Smooth muscle cell (in vitro differentiated cells): ENCODE data around the gene NFX1. TPM values are rescaled to one million over a fixed set of nuclear protein-coding genes. Genes with fewer than 3 reads are reported as not detected.

ENCODE experiments used
- DNase-seq: peaks from one replicate; lab custom pipeline; 2025; ENCODE audit not compliant: unreplicated experiment; lab: John Stamatoyannopoulos, UW
- H2AFZ ChIP-seq: fragments of 200-600 bp; sonication (generic); 2 replicates; pipeline ENCODE4 v1.6.0; 2016; ENCODE audit warnings: antibody characterized with exemption, low read depth, mild to moderate bottlenecking
- H3F3A ChIP-seq: fragments of 200-600 bp; sonication (generic); 2 replicates; pipeline ENCODE4 v1.6.0; 2017; ENCODE audit warnings: antibody characterized with exemption, low read depth
- H3K27ac ChIP-seq: fragments of 200-600 bp; sonication (generic); 2 replicates; pipeline ENCODE4 v1.5.1; 2016; ENCODE audit warnings: low read depth, mild to moderate bottlenecking
- H3K27me3 ChIP-seq: fragments of 200-600 bp; sonication (generic); 2 replicates; pipeline ENCODE4 v1.6.1; 2016; ENCODE audit warnings: low read depth, mild to moderate bottlenecking
- H3K36me3 ChIP-seq: fragments of 200-600 bp; sonication (generic); 2 replicates; pipeline ENCODE4 v1.5.1; 2016; ENCODE audit warnings: low read depth
- H3K4me1 ChIP-seq: fragments of 200-600 bp; sonication (generic); 2 replicates; pipeline ENCODE4 v1.5.1; 2016; ENCODE audit warnings: low read depth
- H3K4me2 ChIP-seq: fragments of 200-600 bp; sonication (generic); 2 replicates; pipeline ENCODE4 v1.6.0; 2016; ENCODE audit warnings: mild to moderate bottlenecking
- H3K4me3 ChIP-seq: fragments of 200-600 bp; sonication (generic); 2 replicates; pipeline ENCODE4 v1.5.1; 2016; ENCODE audit warnings: mild to moderate bottlenecking
- H3K79me2 ChIP-seq: fragments of 200-600 bp; sonication (generic); 2 replicates; pipeline ENCODE4 v1.6.0; 2016; ENCODE audit warnings: low read depth, mild to moderate bottlenecking
- H3K9ac ChIP-seq: fragments of 200-600 bp; sonication (generic); 2 replicates; pipeline ENCODE4 v1.6.0; 2016; ENCODE audit warnings: low read depth
- H3K9me3 ChIP-seq: fragments of 200-600 bp; sonication (generic); replicated peaks from 2 replicates; pipeline ENCODE4 v1.5.1; 2016; ENCODE audit warnings: low read depth
- H4K20me1 ChIP-seq: fragments of 200-600 bp; sonication (generic); 2 replicates; pipeline ENCODE4 v1.6.0; 2016; ENCODE audit warnings: low read depth
- WGBS: methylation state at CpG from one replicate; pipeline ENCODE4 v1.1.7; 2016; ENCODE audit warnings: low lambda C conversion rate; 5-methylcytosine and 5-hydroxymethylcytosine counted together
- polyA plus RNA-seq: library from polyadenylated mRNA; unstranded; fragments of >200 nt; fragmentation: Nextera tagmentation; extraction: Ambion mirVana; gene quantifications from 2 replicates; pipeline ENCODE4 v1.2.1, GENCODE V29; 2016
- total RNA-seq: library from RNA; depleted of rRNA; stranded (reverse); fragments of >200 nt; gene quantifications from 2 replicates; pipeline ENCODE4 v1.2.3, GENCODE V29; 2014
- TF ChIP-seq, protein P1 (sequence below): fragments of 200-600 bp; sonication (generic); IDR thresholded peaks from 2 replicates; pipeline ENCODE4 v1.5.1; 2017; ENCODE audit warnings: borderline replicate concordance, mild to moderate bottlenecking, antibody characterized with exemption; ENCODE audit not compliant: insufficient read depth, poor library complexity, severe bottlenecking

Gene NFX1
- total and polyA plus RNA-seq, 2 experiments from 2014 or later: 19.3 to 22.8 TPM

DNA sequence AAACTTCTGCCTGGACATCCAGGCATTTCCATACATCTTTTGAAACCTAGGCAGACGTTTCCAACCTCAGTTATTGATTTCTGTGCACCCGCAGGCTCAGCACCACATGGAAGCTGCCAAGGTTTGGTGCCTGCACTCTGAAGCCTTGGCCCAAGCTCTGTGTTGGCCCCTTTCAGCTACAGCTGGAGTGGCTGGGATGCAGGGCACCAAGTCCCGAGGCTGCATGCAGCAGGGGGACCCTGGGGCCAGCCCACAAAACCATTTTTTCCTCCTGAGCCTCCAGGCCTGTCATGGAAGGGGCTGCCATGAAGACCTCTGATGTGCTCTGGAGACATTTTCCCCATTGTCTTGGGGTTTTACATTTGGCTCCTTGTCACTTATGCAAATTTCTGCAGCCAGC lies 49.9 kb downstream of the NFX1 start:
- Histone ChIP-seq H3K9me3 (no peaks in the 10 kb centered on the region), H3K4me1 (no peaks in the 10 kb centered on the region), H3K79me2 (no peaks in the 10 kb centered on the region), H3K4me3 (no peak overlapping the region), H3K4me2 (no peak overlapping the region), H2AFZ (no peak overlapping the region), H3K9ac (no peak overlapping the region), H3K27ac (no peak overlapping the region), H3F3A (no peaks in the 10 kb centered on the region), H4K20me1 (no peaks in the 10 kb centered on the region), H3K36me3 (peaks cover 38% of the 10 kb centered on the region), H3K27me3 (no peaks in the 10 kb centered on the region)
- WGBS: 94% methylated on average over 3 of the region's 3 CpGs
- TF ChIP-seq, protein P1, sequence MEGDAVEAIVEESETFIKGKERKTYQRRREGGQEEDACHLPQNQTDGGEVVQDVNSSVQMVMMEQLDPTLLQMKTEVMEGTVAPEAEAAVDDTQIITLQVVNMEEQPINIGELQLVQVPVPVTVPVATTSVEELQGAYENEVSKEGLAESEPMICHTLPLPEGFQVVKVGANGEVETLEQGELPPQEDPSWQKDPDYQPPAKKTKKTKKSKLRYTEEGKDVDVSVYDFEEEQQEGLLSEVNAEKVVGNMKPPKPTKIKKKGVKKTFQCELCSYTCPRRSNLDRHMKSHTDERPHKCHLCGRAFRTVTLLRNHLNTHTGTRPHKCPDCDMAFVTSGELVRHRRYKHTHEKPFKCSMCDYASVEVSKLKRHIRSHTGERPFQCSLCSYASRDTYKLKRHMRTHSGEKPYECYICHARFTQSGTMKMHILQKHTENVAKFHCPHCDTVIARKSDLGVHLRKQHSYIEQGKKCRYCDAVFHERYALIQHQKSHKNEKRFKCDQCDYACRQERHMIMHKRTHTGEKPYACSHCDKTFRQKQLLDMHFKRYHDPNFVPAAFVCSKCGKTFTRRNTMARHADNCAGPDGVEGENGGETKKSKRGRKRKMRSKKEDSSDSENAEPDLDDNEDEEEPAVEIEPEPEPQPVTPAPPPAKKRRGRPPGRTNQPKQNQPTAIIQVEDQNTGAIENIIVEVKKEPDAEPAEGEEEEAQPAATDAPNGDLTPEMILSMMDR: no peak
- DNase-seq: no peak

DNA sequence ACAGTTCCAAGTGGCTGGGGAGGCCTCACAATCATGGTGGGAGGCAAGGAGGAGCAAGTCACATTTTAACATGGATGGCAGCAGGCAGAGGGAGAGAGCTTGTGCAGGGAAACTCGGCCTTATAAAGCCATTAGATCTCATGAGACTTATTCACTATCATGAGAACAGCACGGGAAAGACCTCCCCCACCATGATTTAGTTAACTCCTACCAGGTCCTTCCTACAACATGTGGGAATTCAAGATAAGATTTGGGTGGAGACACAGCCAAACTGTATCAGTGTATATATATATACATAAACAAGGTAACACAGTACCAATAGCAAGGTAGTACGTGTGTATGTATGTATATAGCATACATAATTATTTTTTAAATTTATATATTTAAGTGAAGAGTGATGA lies 50.9 kb downstream of the NFX1 start:
- Histone ChIP-seq H4K20me1 (no peaks in the 10 kb centered on the region), H3K9me3 (no peaks in the 10 kb centered on the region), H2AFZ (no peak overlapping the region), H3K79me2 (no peaks in the 10 kb centered on the region), H3K36me3 (peaks cover 48% of the 10 kb centered on the region), H3K27me3 (no peaks in the 10 kb centered on the region), H3K9ac (no peak overlapping the region), H3K4me3 (no peak overlapping the region), H3K4me1 (no peaks in the 10 kb centered on the region), H3K4me2 (no peak overlapping the region), H3K27ac (no peak overlapping the region), H3F3A (no peaks in the 10 kb centered on the region)
- 99% methylated on average over 3 of the region's 3 CpGs for WGBS
- TF ChIP-seq, protein P1: no peak
- DNase-seq: no peak

DNA sequence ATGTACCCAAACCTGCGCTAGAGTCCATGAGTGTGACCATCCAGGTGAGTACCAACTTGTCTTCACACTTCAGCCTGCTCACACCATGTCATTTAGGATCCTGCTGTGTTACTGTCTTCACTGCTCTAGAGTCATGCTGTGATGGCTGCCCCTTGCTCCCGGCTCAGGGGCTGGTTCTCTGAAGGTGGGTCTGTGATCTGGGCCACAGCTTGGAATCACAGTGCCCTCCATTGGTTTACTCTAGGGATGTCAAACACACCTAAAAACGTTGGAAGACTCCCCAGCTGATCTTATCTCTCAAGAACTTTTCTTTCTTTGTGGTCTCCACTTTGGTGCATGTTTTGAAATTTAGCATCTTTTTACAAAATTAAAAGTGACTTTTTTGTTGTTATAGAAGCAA lies 53.8 kb downstream of the NFX1 start:
- no peak overlapping the region for H3K4me2 ChIP-seq
- no peaks in the 10 kb centered on the region for H3K79me2 ChIP-seq
- no peaks in the 10 kb centered on the region for H3K4me1 ChIP-seq
- peaks cover 46% of the 10 kb centered on the region for H3K36me3 ChIP-seq
- H3K9me3 ChIP-seq: no peaks in the 10 kb centered on the region
- H3K27ac ChIP-seq: no peak overlapping the region
- no peak for DNase-seq
- H3K9ac ChIP-seq: no peak overlapping the region
- TF ChIP-seq, protein P1: no peak
- no peak overlapping the region for H2AFZ ChIP-seq
- WGBS: 90% methylated on average over 3 of the region's 3 CpGs
- no peaks in the 10 kb centered on the region for H3K27me3 ChIP-seq
- no peaks in the 10 kb centered on the region for H4K20me1 ChIP-seq
- no peak overlapping the region for H3K4me3 ChIP-seq
- H3F3A ChIP-seq: peaks cover 4% of the 10 kb centered on the region

DNA sequence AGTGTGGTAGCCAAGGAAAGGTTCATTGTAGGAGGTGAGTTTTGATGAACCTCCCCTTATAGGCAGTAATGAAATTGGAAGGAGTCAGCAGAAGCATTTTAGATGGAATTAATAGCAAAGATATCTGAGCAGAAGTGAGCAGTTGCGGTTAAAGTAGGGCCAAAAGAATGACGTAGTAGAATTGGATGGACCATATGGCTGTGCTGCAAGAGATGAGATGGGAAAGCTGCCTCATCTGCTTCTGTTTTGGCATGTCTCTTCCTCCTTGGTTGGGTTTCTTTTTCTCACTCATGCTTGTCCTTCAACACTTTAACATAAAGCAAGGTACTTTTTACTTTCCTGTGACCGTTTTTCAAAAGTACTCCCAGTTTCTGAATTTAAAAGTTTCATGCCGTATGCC lies 56.2 kb downstream of the NFX1 start:
- Histone ChIP-seq H3K27me3 (no peaks in the 10 kb centered on the region), H3K9me3 (no peaks in the 10 kb centered on the region), H3F3A (peaks cover 4% of the 10 kb centered on the region), H3K36me3 (peaks cover 35% of the 10 kb centered on the region), H3K79me2 (no peaks in the 10 kb centered on the region), H3K9ac (no peak overlapping the region), H2AFZ (no peak overlapping the region), H3K4me1 (no peaks in the 10 kb centered on the region), H3K4me2 (no peak overlapping the region), H4K20me1 (no peaks in the 10 kb centered on the region), H3K27ac (no peak overlapping the region), H3K4me3 (no peak overlapping the region)
- TF ChIP-seq, protein P1: no peak
- 95% methylated on average over 4 of the region's 4 CpGs for WGBS
- no peak for DNase-seq
